ENCODE data around the gene AKT3.
"Not testable (repeated sequence)": the region's sequence is repeated elsewhere in the genome, so short reads cannot be mapped to it uniquely, and the experiment has no call there.

Gene AKT3

DNA sequence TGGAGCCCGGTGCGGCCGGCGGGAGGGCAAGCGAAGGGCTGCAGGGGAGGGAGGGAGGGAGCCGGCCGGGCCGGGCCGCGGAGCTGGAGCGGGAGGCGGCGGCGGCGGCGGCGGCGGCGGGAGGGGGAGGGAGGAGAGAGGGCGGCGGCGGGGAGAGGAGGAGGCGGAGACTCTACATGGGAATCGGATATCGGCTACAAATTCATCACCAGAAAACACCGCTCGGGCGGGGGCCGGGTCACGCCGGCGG, at the start of gene AKT3:
AKT3 (minus strand) TSS at position 42 of the 250 bp plus-strand sequence. CDS start 7,073 bp downstream, outside the sequence.
- DNase-seq (ENCODE audit: low spot score) = peak; percentile 53

DNA sequence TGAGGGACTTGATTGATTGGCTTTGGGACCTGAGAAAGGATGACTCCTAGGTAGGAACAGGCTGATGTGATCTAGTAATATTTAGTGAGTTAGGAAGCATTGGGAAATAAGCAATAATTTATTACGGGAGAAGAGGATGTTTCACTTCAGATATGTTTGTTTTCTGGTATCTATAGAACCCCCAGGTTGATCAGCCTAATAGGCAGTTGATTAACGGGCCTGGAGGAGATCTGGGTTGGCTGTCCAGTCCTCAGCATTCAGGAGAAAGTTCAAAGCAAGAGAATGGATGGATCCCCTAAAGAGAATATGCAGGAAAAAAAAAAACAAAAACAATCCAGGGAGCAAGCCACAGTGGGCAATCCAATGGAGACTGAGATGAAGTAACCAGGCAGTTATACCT, 48.2 kb upstream of the AKT3 start:
- DNase-seq (ENCODE audit: low spot score) = no peak

DNA sequence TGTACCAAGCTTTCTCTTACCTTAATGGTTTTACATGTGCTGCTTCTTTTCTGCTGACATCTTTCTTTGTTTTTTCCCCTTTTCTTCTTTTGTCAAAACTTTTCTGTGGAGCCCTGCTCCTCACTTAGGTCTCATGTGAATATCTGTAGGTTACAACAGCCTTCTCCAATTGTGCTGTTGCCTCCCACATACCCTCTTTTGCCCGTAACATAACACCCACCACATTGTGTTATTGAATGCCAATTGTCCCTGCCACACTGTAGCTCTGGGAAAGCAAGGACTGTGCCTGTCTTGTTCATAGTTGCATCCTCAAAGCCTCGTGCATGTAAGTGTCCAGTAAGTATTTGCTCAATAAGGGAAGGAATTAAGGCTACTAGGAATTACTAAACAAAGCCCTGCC, 46.3 kb upstream of the AKT3 start:
- DNase-seq (ENCODE audit: low spot score) = no peak

DNA sequence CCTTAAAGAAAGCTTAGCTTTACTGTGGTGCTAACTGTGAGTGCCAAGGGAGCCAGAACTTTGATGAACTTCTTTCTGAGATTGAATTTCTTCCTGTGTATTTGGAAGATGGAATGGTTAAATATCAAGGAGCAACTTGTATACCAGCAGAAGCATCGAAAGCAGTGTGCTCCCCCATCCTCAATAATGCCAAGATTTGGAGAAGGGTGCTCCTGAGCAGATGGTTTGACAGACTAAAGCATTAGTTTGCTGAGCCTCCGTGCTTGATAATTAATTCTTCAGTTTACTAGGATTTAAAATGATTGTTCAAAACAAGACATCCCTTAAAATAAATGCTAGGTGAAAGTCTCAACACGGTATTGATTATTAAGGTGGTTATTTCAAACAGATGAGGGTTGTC, 42.4 kb upstream of the AKT3 start:
- DNase-seq (ENCODE audit: low spot score) = no peak

DNA sequence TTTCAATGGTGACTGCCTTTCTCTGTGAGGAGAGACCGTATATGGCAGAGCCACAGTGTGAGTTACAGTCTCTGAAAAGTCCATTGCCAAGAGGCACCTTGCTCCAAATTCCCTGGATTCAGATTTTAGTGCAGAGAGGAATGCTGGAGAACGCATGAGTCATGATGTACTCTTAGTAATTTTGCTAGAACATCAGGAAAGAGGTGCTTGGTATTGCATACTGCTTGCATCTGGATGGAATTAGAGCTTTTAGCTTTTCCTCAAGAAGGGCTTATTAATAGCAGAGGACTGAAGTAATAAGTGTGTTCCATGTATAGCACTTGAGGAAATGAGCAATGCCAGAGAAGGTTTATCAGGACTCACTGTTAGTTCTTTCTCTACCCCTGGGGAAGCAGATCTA, 40.5 kb upstream of the AKT3 start:
- no peak for DNase-seq (ENCODE audit: low spot score)

DNA sequence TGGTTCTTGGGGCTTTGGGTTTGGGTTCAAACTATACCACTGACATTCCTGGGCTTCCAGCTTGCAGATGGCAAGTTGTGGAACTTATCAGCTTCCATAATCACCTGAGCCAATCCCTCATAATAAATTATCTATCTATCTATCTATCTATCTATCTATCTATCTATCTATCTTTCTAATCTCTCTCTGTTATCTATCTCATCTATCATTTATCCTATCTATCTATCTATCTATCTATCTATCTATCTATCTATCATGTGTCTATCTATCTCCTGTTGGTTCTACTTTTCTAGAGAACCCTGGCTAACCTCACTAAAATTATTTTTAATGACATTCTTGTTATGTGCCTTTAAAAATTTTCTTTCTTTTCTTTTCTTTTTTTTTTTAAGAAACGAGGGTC, 35.8 kb upstream of the AKT3 start:
- DNase-seq (ENCODE audit: low spot score) = no peak

DNA sequence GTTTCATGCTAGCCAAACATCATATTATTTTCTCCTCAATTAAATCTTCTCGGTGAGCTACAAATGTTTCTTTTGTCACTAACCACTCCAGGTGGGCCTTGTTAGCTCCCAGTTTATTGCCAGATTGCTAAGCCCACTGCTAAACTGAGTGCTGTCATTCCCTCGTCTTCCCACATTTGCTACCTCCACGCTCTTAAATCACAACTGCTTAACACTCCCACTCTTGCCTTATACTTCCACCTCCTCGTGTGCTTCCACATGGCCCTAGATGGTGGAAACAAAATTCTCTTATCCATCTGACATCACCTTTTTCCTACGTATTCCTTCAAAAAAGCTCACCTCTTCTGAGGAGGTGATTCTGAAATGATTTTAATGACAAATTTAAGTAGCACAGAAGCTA, 34.6 kb upstream of the AKT3 start:
- DNase-seq (ENCODE audit: low spot score) = no peak

DNA sequence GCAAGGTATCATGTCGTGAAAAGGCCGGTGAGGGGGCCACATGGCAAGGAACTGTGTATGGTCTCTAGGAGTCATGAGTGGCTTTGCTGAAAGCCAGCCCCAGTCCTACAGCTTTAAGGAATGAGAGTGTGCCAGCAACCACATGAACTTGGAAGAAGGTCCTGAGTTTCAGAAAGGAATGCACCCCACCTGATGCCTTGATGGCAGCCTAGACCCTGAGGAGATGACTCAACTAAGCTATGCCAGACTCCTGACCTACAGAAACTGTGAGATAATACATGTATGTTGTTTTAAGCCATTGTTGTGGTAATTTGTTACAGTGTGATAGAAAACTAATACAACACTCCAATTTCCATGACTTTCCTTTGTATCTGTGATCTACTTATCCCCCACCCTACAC, 33.5 kb upstream of the AKT3 start:
- DNase-seq (ENCODE audit: low spot score) = no peak

DNA sequence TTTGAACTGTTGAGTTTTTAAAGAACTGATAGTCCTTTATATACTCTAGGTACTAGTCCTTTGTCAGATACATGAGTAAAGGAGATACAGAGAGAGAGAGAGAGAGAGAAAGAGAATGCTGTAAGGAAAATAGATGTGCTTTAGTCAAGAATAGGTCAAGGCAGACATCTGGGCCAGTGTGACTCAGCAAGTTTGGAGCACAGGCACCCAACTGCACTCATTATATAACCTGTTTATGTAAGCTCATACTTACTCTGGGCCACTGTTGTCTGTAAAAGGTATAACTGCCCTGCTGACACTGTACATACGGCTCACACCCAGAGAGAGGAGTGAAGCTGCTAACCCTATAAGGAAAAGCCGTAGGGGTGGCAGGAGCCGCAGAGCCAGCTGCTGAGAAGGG, 32.2 kb upstream of the AKT3 start:
- DNase-seq (ENCODE audit: low spot score) = no peak

DNA sequence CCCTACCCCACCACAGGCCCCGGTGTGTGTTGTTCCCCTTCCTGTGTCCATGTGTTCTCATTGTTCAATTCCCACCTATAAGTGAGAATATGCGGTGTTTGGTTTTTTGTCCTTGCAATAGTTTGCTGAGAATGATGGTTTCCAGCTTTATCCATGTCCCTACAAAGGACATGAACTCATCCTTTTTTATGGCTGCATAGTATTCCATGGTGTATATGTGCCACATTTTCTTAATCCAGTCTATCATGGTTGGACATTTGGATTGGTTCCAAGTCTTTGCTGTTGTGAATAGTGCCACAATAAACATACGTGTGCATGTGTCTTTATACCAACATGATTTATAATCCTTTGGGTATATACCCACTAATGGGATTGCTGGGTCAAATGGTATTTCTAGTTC, 27.0 kb upstream of the AKT3 start:
- not testable (repeated sequence) for DNase-seq (ENCODE audit: low spot score)

DNA sequence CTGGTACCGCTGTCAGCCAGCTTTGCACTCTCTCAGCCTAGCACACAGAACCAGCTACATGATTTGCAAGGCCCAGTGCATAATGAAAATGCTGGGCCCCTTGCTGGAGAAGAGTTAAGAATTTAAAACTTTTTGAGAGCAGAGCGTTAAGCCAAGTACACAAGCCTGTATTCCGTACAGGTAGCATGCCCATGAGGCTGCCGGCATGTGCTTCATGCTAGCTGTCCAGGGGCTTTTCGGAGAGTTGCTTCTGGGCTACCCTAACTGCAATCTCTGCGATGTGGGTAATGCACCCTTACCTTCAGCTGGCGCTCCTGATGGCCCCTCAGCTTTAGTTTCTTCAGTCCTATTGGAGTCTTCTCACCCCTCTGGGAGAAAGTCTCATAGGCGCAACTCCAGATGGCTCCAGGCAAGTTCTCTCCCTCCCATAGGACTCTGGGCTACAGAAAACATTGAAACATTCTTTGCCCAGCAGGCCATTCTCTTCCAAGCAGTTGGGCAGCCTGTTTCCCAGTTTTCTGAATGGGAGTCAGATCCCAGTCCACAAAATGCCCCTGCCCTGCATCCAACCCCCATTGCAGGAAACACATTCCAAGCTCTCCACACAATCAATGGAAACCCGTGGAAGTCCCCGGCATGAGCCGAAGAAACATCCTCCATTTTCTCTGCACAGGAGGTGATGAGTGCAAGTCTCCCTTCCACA, 5.7 kb upstream of the AKT3 start:
- no peak for DNase-seq (ENCODE audit: low spot score)

DNA sequence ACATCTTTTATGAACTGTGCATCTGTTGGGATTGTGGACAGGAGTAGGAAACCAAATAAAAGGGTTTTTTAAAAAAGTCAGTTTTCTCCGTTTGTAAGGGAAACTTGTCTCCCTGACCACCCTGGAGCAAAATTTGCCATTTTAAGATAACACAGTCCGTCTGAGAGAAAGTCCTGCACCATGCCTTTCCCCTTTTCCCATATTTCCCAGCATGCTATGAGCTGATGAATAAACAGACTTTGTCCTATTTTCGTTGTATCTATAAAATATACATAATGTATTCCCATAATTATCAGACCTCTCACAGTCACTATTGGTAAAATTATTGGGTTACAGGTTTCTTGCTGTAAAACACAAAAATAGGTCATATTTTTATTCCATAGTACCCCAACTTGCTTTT, 1.7 kb upstream of the AKT3 start:
- DNase-seq (ENCODE audit: low spot score) = no peak

DNA sequence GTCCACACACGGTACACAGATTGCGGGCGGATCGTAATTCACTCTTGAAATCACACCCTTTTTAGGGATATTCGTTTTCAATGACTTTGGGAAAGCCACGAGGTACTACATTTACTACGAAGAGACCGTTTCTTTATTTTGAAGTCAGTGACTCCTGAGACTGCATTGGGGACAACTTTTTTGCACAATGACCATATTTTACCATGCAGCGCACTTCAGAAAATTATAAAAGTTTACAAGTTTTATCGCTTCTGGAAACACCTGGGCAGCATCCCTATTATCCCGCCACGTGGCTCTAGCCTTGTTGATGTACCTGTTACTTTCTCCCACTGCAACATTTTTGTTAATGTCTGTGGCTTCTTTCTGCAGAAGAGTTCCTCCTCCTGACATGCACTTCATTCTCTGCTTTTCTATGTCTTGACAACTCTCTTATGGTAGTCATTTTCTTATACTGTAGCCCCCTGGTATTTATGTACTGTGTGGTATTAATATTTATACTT, 1.3 kb upstream of the AKT3 start:
- peak; percentile 10 for DNase-seq (ENCODE audit: low spot score)

DNA sequence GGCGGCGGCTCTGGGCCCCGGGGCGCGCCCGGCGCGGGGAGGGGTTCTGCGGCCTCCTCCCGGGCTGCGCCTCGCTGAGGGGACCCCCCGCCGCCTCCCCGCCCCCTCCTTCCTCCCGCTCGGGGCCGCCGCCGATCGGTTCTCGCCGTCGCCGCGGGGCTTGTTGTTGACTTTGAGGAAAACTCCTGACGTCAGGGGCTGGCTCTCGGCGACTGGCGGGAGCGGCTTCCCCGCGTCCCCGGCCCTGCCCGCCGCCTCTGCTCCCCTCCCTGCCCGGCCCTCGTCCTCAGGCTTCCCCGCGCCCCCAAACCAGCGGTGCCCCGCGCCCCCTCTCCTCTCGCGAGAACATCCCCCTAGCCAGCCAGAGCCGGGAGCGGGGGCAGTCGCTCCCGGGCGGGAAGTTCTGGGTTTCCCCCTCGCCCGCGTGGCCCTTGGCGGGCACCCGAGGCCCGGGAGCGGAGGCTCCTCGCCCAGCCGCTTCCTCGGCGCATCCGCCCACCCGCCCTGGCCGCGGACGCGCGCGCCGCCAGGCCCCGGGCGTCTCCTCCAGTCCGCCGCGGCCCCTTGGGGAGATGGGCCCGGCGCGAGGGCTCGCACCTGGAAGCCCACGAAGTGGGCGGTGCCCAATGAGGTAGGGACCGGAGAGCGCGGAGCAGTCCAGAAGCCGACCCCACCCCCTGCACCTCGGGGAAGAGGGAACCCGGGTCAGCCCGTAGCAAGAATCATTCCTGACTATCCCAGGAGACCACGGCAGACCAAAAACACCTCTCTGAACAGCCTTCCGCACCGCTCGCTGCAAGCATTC, 611 bp upstream of the AKT3 start:
- peak; percentile 48 for DNase-seq (ENCODE audit: low spot score)

DNA sequence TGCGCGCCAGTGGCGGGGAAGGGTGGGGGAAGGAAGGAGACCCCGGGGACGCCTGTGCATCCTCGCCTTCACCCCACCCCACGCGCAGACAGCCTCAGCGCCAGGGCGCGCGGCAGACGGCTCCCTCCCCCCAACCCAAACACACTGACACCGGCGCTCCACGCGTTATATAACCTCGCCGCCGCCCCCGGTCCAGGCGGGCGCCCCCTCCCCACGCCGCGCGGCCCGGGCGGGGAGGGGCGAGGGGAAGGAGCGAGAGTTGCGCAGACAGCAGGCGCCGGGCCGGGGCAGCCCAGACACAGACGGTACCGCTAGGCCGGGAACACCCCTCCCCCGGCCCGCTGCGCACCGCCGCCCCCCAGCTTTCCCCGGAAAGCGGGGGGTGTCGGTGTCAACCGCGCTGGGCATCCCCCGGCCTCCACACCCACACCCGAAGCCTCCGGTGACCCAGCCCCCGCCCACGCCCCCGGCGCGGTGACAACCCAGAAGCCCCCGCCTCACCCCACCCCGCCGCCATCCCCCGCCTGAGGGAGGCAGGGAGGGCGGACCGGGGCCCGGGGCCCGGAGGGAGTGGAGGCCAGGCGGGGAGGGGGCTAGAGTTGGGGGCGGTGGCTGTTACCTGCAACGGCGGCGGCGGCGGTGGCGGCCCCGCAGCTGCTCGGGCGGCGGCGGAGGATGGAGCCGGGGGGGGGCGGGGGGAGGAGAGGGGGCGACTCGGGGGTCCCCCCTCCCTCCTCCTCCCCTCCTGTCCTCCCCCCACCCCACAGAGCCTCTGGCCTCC, 432 bp downstream of the AKT3 start:
- no peak for DNase-seq (ENCODE audit: low spot score)

DNA sequence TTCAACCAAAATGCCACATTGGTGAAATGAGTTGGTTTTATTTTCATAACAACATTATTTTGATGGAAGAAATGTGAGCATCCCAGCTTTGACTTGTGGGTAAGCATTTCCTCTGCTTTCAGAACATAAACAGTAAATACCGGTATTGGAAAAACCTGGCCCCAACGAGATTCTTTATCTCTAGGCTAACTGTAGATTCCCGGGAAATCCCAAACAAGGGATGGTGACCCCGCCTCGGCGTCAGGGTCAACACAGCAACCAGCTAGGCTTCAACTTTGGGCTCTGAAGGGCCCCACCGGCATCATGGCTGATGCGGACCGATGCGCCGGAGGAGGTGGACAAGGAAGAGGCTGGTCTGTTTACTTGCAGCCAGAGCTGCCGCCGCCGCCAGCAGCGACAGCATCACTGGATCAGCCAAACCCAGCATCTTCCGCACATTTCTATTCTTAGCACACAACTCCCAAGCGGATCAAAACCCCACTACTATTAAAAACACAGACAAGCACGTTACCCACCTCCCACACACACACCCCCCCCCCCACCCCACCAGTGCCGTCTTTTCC, 1.1 kb downstream of the AKT3 start:
- DNase-seq (ENCODE audit: low spot score) = peak; percentile 74

DNA sequence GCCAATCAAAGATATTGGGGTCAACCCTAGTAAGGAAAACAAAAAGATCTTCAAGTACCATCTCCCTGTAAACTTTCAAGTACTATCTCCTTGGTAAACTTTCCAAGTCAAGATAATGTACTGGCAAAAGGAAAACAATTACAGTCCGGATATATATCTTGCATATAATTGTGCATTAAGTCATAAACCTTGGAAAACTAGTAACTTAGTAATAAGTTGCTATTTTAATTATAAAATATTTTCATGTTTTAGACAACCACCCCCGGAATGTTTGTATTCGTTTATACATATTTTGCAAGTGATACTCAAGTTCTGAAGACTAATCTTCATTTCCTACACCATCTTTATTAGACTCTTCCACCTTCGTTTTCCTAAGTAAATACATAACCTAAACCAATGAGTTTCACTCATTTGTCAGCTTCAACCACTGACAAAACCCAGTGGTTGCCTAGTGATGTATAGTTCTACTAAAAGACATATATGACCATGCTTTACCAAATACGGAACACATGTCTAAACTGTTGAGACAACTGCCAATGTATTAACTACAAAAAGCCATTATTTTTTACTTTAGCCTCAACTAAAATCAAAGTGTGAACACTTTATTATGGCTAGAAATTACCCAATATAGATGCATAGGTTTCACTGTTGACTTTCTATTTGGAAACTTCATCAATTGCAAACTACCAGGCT, 1.7 kb downstream of the AKT3 start:
- no peak for DNase-seq (ENCODE audit: low spot score)

DNA sequence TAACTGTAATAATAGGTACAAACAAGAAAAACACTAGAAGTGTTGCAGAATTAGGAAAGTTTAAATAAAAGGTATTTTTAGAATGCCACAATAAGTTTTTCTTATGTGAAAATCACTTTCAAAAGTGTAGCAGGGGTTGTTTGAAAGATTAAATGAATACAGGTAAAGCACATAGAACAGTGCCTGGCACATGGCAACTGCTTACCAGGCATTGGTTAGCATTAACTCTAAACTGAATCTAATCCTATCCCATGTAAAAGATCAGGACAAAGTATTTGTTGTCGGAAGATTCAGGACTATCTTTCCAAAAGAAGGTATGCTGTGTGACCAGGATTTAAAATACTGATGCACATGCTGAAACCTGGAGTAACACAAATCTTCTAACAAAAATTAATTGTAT, 3.3 kb downstream of the AKT3 start:
- DNase-seq (ENCODE audit: low spot score) = no peak

DNA sequence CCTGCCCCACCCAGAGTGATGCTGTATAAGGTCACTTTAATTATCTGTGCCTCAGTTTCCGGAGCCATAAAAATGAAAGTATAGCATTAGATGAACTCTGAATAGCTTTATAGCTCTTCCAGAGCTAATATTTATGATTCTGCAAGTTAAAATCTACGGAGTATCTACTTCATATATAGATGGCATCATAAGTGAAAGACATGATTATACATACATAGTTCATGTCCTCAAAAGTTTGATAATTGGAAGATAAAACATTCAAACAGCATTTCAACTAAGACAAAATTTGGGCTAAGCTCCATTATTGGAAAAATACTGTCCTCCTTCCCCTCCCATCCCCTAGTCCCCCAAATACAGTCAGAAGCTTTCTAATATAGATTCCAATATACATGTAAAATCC, 4.2 kb downstream of the AKT3 start:
- no peak for DNase-seq (ENCODE audit: low spot score)

DNA sequence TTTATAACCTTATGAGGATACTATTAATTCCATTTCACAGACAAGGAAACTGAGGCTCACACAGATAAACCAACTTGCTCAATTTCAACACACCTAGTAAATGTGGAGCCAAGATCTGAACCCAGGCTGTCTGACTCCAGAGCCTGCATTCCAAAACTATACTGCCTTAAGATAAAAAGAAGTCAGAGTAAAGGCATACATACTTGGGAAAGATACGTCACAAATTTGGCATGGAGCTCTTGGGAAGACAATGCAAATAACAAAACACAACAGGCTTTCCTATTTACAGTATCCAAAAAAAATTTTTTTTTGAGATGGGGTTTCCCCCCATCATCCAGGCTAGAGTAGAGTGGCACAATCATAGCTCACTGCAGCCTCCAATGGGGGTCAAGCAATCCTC, 5.9 kb downstream of the AKT3 start:
- no peak for DNase-seq (ENCODE audit: low spot score)

DNA sequence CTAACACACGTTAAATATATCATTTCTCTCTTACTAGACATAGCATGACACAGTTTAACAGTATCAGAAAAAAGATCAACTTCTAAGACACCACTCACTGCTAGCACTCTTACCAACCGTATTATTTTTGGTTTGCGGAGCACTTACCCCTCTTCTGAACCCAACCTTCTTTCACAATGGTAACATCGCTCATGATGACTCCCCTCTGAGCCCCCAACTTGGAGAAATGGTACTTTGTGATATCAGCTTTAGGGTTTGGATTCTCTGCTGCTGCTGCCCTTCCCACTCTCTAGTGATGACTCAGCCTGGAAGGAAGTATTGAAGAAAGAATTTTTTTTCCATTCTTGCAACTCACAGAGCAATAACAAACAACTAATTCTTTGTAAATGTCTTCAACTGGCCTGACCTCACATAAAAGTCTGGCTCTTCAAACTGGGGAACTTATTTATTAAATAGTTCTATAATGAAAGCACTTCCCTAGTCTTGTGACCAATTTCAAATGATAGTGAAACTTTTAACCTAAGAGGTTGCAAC, 7.0 kb downstream of the AKT3 start:
- DNase-seq (ENCODE audit: low spot score) = peak; percentile 52

DNA sequence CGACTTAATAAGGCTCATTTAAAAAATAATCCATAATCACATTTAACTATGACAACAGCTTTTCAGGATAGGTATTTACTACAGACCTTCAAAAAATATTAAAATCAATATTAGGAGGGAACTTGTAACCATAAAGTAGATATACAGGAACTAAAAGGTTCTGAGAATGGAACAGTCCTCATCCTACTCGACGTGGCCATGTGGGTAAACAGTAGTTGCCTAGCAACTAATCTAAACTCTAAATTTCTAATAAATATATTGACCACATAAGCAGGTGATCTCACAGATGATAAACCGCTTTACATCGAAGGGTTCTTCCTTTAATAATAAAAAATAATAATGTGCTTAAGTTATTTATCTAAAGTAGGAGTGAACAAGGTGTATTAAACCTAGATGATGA, 7.9 kb downstream of the AKT3 start:
- no peak for DNase-seq (ENCODE audit: low spot score)

Data from kidney capillary endothelial cell (primary cell).